ENCODE data around the gene SLC25A12.

DNA sequence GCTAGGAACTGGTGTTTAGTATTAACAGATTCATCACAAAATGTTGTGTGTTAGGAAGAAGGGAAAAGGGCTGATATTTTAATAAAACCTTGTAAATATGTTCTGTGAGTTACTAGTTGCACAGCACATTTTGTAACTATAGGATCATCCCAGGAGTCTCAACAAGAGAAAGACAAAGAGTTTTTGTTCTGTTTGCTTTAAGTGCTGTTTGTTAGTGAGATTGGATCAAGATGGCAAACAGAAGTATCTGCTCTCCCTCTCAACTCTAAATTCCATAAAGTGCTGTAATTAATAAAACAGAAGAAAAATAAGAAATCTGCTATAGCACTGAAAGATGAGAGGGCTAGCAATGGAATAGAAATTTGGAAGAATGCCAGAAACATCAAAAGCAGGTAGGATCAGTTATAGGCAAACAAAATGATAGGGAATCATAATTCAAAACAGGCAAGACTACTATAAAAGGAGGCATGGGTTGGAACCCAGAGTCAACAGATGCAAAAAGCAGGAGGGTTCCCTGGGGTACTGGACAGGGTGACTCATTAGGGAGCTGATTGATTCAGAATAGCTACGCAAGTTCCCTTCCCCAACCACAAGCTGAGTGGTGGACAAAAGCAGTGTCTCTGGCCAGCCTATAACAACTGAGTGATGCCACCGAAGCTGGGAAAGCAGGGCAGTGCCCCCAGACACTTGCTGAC, 131.0 kb downstream of the SLC25A12 start:
- no peak for TF ChIP-seq EP300 (IDR thresholded peaks at IDR 0.05)
- TF ChIP-seq POLR2A (IDR thresholded peaks at IDR 0.05): no peak
- TF ChIP-seq, protein P1, sequence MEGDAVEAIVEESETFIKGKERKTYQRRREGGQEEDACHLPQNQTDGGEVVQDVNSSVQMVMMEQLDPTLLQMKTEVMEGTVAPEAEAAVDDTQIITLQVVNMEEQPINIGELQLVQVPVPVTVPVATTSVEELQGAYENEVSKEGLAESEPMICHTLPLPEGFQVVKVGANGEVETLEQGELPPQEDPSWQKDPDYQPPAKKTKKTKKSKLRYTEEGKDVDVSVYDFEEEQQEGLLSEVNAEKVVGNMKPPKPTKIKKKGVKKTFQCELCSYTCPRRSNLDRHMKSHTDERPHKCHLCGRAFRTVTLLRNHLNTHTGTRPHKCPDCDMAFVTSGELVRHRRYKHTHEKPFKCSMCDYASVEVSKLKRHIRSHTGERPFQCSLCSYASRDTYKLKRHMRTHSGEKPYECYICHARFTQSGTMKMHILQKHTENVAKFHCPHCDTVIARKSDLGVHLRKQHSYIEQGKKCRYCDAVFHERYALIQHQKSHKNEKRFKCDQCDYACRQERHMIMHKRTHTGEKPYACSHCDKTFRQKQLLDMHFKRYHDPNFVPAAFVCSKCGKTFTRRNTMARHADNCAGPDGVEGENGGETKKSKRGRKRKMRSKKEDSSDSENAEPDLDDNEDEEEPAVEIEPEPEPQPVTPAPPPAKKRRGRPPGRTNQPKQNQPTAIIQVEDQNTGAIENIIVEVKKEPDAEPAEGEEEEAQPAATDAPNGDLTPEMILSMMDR (IDR thresholded peaks at IDR 0.05): no peak

Measured in sigmoid colon (tissue), 4 donors.